Lung (tissue), 12 donors: ENCODE results near the gene FAM135A. TPM values are rescaled to one million over a fixed set of nuclear protein-coding genes. Genes with fewer than 3 reads are reported as not detected.
"Not testable (repeated sequence)": the region's sequence is repeated elsewhere in the genome, so short reads cannot be mapped to it uniquely, and the experiment has no call there.

Experiments
- ATAC-seq: fragments of 200-7000 bp; cut with Tn5 transposase; one replicate; pipeline ENCODE4 v1.9.1; 2020; ENCODE audit warnings: moderate number of reproducible peaks; ENCODE audit not compliant: insufficient read depth, low FRiP score
- DNase-seq, 3 donors: peaks; one replicate each; pipeline ENCODE4 v3.0.0-alpha.2; 2013 to 2017
- H3K27ac ChIP-seq, 2 donors: one replicate each; pipeline ENCODE4 v1.5.1; 2013; ENCODE audit warnings: mild to moderate bottlenecking in 2 of 2, moderate library complexity in 2 of 2, control low read depth in 1 of 2, inconsistent platforms in 1 of 2, low read depth in 1 of 2, low read length in 1 of 2
- H3K27me3 ChIP-seq, 3 donors: one replicate each; pipeline ENCODE4 v1.5.1; 2013; ENCODE audit warnings: low read length in 2 of 3; ENCODE audit not compliant: control insufficient read depth in 3 of 3, insufficient read depth in 3 of 3
- H3K36me3 ChIP-seq, 4 donors: one replicate each; pipeline ENCODE4 v1.5.1; 2013; ENCODE audit warnings: low read length in 4 of 4, mild to moderate bottlenecking in 1 of 4, moderate library complexity in 1 of 4; ENCODE audit not compliant: control insufficient read depth in 4 of 4, insufficient read depth in 4 of 4
- H3K4me1 ChIP-seq, 5 donors: one replicate each; pipeline ENCODE4 v1.5.1; 2013; ENCODE audit warnings: low read length in 5 of 5, mild to moderate bottlenecking in 2 of 5, moderate library complexity in 1 of 5; ENCODE audit not compliant: control insufficient read depth in 5 of 5, insufficient read depth in 5 of 5
- H3K4me3 ChIP-seq: one replicate; pipeline ENCODE4 v1.5.1; 2013; ENCODE audit warnings: mild to moderate bottlenecking, control low read depth, moderate library complexity
- H3K9ac ChIP-seq, 2 donors: one replicate each; pipeline ENCODE4 v1.5.1; 2013; ENCODE audit warnings: low read length in 2 of 2, control low read depth in 1 of 2; ENCODE audit not compliant: insufficient read depth in 1 of 2
- H3K9me3 ChIP-seq, 4 donors: one replicate each; pipeline ENCODE4 v1.5.1; 2013; ENCODE audit warnings: low read length in 3 of 4, mild to moderate bottlenecking in 1 of 4, moderate library complexity in 1 of 4; ENCODE audit not compliant: control insufficient read depth in 4 of 4, insufficient read depth in 3 of 4
- WGBS, 2 donors: extraction: QIAGEN DNeasy Blood & Tissue Kit; methylation state at CpG; one replicate each; pipeline ENCODE4 v1.1.7; 2013; 5-methylcytosine and 5-hydroxymethylcytosine counted together
- polyA plus RNA-seq, 2 donors: library from polyadenylated mRNA; stranded (reverse); fragments of 200-250 nt; gene quantifications; one replicate each; pipeline ENCODE4 v1.2.1, GENCODE V29; 2013
- total RNA-seq, 2 donors: library from RNA; depleted of rRNA in 1 of 2; stranded (reverse); fragments of >200 nt in 1 of 2; gene quantifications; one replicate each; pipeline ENCODE4 v1.2.1, GENCODE V29; 2014 to 2021
- TF ChIP-seq, protein P1 (sequence below): IDR thresholded peaks from 2 replicates; pipeline ENCODE4 v1.5.1; 2012; ENCODE audit warnings: mild to moderate bottlenecking; ENCODE audit errors: control extremely low read depth, extremely low read depth
- donor health status: control.
- donor health status: control.
- donor health status: Bipolar disorder and iron deficiency.
- donor health status: healthy.
- donor health status: DM: yes; HTN: yes; CAD: no.

The FAM135A gene
- total and polyA plus RNA-seq, 4 donors = 8.2 to 62.1 (median 19.5) TPM

- TF ChIP-seq, protein P1, sequence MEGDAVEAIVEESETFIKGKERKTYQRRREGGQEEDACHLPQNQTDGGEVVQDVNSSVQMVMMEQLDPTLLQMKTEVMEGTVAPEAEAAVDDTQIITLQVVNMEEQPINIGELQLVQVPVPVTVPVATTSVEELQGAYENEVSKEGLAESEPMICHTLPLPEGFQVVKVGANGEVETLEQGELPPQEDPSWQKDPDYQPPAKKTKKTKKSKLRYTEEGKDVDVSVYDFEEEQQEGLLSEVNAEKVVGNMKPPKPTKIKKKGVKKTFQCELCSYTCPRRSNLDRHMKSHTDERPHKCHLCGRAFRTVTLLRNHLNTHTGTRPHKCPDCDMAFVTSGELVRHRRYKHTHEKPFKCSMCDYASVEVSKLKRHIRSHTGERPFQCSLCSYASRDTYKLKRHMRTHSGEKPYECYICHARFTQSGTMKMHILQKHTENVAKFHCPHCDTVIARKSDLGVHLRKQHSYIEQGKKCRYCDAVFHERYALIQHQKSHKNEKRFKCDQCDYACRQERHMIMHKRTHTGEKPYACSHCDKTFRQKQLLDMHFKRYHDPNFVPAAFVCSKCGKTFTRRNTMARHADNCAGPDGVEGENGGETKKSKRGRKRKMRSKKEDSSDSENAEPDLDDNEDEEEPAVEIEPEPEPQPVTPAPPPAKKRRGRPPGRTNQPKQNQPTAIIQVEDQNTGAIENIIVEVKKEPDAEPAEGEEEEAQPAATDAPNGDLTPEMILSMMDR = no peak
- Histone ChIP-seq H3K9me3 (no peaks in the 10 kb centered on the region), H3K9ac (no peak overlapping the region), H3K4me1 (peaks cover 0 to under 1% (median 0%) of the 10 kb centered on the region in 5 donors), H3K36me3 (peaks cover 0 to 7% (median 0%) of the 10 kb centered on the region in 4 donors), H3K4me3 (no peak overlapping the region), H3K27me3 (no peaks in the 10 kb centered on the region), H3K27ac (no peak overlapping the region)
- DNase-seq = no peak
- ATAC-seq = no peak
- 75 to 80% methylated on average over 1 of the region's 1 CpG for WGBS, 2 donors
Measured at GRCh38 chr6:70456735-70457134, 43.4 kb downstream of the FAM135A start.

DNA sequence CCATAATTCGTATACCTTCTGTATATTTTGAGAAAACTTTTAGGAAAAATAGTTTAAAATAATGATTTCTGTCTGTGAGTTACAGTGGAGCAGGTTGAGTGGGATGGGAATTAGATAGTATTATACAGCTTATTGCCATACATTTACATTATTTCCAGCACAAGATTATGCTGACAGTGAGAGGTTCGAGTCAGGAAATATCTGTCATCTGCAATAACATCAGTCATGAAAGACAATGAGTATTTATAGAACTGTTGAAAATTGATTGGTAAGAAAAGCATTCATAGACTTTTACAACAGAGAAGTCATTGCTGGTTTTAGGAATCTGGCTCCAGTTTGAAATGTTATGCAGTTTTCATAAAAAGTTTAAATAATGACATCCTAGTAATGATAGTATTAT is 45.9 kb downstream of the FAM135A start:
- Histone ChIP-seq H3K4me1 (peaks cover 0 to 4% (median 0%) of the 10 kb centered on the region in 5 donors), H3K27ac (no peak overlapping the region), H3K9me3 (no peaks in the 10 kb centered on the region), H3K4me3 (no peak overlapping the region), H3K27me3 (no peaks in the 10 kb centered on the region), H3K36me3 (peaks cover 0 to 7% (median 0%) of the 10 kb centered on the region in 4 donors), H3K9ac (no peak overlapping the region)
- no peak for ATAC-seq
- TF ChIP-seq, protein P1 = no peak
- no peak for DNase-seq
- 81 to 91% methylated on average over 2 of the region's 2 CpGs for WGBS, 2 donors

GRCh38 chr6:70459699-70460098 is 46.4 kb downstream of the FAM135A start:
- ATAC-seq = not testable (repeated sequence)

DNA sequence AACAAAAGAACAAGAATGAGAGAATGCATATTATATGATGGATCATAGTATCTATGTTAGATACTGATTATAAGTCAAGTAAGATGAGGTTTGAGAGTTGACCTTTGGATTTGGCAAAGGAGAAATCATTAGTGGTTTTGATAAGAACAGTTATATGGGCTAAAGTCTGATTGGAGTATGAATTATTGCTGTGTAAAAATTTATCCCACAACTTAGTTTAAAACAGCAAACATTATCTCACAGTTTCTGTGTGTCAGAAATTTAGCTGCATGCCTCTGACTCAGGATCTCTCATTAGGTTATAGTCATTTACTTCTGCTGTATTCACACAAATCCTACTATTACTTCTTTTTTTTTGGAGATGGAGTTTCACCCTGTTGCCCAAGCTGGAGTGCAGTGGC is 56.7 kb downstream of the FAM135A start:
- Histone ChIP-seq H3K4me3 (no peak overlapping the region), H3K9ac (no peak overlapping the region), H3K36me3 (peaks cover 4 to 9% (median 7%) of the 10 kb centered on the region in 4 donors), H3K27ac (no peak overlapping the region), H3K27me3 (no peaks in the 10 kb centered on the region), H3K9me3 (no peaks in the 10 kb centered on the region), H3K4me1 (peaks cover 0 to 3% (median 0%) of the 10 kb centered on the region in 5 donors)
- TF ChIP-seq, protein P1 = no peak
- ATAC-seq (no peak), DNase-seq (no peak)

More at GRCh38 chr6:70459699-70460098, 46.4 kb downstream of the FAM135A start:
- not testable (repeated sequence) for H3K27me3 ChIP-seq, H3K9me3 ChIP-seq, H3K4me1 ChIP-seq, H3K36me3 ChIP-seq, DNase-seq, H3K27ac ChIP-seq, H3K4me3 ChIP-seq, H3K9ac ChIP-seq
- WGBS, 2 donors = 95 to 98% methylated on average over 14 of the region's 14 CpGs

- not testable (repeated sequence) for H3K4me1 ChIP-seq, ATAC-seq, DNase-seq, H3K9me3 ChIP-seq, H3K27ac ChIP-seq, H3K4me3 ChIP-seq, H3K27me3 ChIP-seq, H3K36me3 ChIP-seq, H3K9ac ChIP-seq
- WGBS, 2 donors = 97 to 98% methylated on average over 3 of the region's 3 CpGs
Measured at GRCh38 chr6:70470510-70470909, 57.2 kb downstream of the FAM135A start.
